ENCODE results near the gene JOSD1. TPM values are rescaled to one million over a fixed set of nuclear protein-coding genes. Genes with fewer than 3 reads are reported as not detected.

JOSD1 gene
- total and polyA plus RNA-seq, 2 donors (not counting 1 experiment from before 2014, with no cell fraction given) = 40.5 to 59.1 TPM

- DNase-seq (ENCODE audit: low read depth in 2 of 2) = no peak
- Histone ChIP-seq H3K79me2 (ENCODE audit: control insufficient read depth, insufficient read depth, low read length) (peaks cover 17% of the 10 kb centered on the region), H3K9me3 (ENCODE audit: control insufficient read depth, insufficient read depth, low read depth, low read length) (no peaks in the 10 kb centered on the region), H3K9ac (ENCODE audit: insufficient read depth, low read length) (no peak overlapping the region), H3K36me3 (ENCODE audit: control insufficient read depth, insufficient read depth, low read length) (peaks cover 26% of the 10 kb centered on the region), H4K20me1 (ENCODE audit: control insufficient read depth, extremely low read depth, insufficient read depth, low read length) (no peaks in the 10 kb centered on the region), H2AFZ (ENCODE audit: low read length) (no peak overlapping the region), H3K4me2 (ENCODE audit: extremely low read depth, insufficient read depth, low read length) (no peak overlapping the region), H3K4me3 (replicated peaks in 1 of 4; ENCODE audit: control extremely low read depth in 1 of 4, insufficient read depth in 1 of 4, low read depth in 3 of 4, low read length in 4 of 4) (no peak overlapping the region), H3K27ac (ENCODE audit: insufficient read depth, low read length) (no peak overlapping the region), H3K4me1 (ENCODE audit: control insufficient read depth, extremely low read depth, insufficient read depth, low read length) (no peaks in the 10 kb centered on the region), H3K27me3 (ENCODE audit: control insufficient read depth, insufficient read depth, low read length) (no peaks in the 10 kb centered on the region)
- TF ChIP-seq EZH2 (IDR thresholded peaks at IDR 0.05; ENCODE audit: low read length, missing control alignments) (no peak), CTCF (conservative IDR thresholded peaks at IDR 0.05 in 1 of 2, IDR thresholded peaks at IDR 0.05 in 1 of 2; ENCODE audit: low read depth in 1 of 2, low read length in 2 of 2) (no peak)
These were observed 11.1 kb downstream of the JOSD1 start for GRCh38 chr22:38689651-38690050.

- DNase-seq (ENCODE audit: low read depth in 2 of 2) = no peak
- H2AFZ ChIP-seq (ENCODE audit: low read length) = no peak overlapping the region
- no peak overlapping the region for H3K9ac ChIP-seq (ENCODE audit: insufficient read depth, low read length)
- H4K20me1 ChIP-seq (ENCODE audit: control insufficient read depth, extremely low read depth, insufficient read depth, low read length) = no peaks in the 10 kb centered on the region
- H3K27ac ChIP-seq (ENCODE audit: insufficient read depth, low read length) = no peak overlapping the region
- peaks cover 12% of the 10 kb centered on the region for H3K79me2 ChIP-seq (ENCODE audit: control insufficient read depth, insufficient read depth, low read length)
- H3K9me3 ChIP-seq (ENCODE audit: control insufficient read depth, insufficient read depth, low read depth, low read length) = no peaks in the 10 kb centered on the region
- peaks cover 3% of the 10 kb centered on the region for H3K4me1 ChIP-seq (ENCODE audit: control insufficient read depth, extremely low read depth, insufficient read depth, low read length)
- H3K4me2 ChIP-seq (ENCODE audit: extremely low read depth, insufficient read depth, low read length) = no peak overlapping the region
- TF ChIP-seq CTCF (conservative IDR thresholded peaks at IDR 0.05 in 1 of 2, IDR thresholded peaks at IDR 0.05 in 1 of 2; ENCODE audit: low read depth in 1 of 2, low read length in 2 of 2) = no peak
- H3K27me3 ChIP-seq (ENCODE audit: control insufficient read depth, insufficient read depth, low read length) = no peaks in the 10 kb centered on the region
- H3K4me3 ChIP-seq (replicated peaks in 1 of 4; ENCODE audit: control extremely low read depth in 1 of 4, insufficient read depth in 1 of 4, low read depth in 3 of 4, low read length in 4 of 4) = no peak overlapping the region
- peaks cover 26% of the 10 kb centered on the region for H3K36me3 ChIP-seq (ENCODE audit: control insufficient read depth, insufficient read depth, low read length)
These were observed 15.0 kb downstream of the JOSD1 start for GRCh38 chr22:38685761-38686160.

- Histone ChIP-seq H3K4me2 (ENCODE audit: extremely low read depth, insufficient read depth, low read length) (no peak overlapping the region), H3K79me2 (ENCODE audit: control insufficient read depth, insufficient read depth, low read length) (peaks cover 12% of the 10 kb centered on the region), H3K27me3 (ENCODE audit: control insufficient read depth, insufficient read depth, low read length) (no peaks in the 10 kb centered on the region), H3K9ac (ENCODE audit: insufficient read depth, low read length) (no peak overlapping the region), H3K27ac (ENCODE audit: insufficient read depth, low read length) (no peak overlapping the region), H4K20me1 (ENCODE audit: control insufficient read depth, extremely low read depth, insufficient read depth, low read length) (no peaks in the 10 kb centered on the region), H3K4me3 (replicated peaks in 1 of 4; ENCODE audit: control extremely low read depth in 1 of 4, insufficient read depth in 1 of 4, low read depth in 3 of 4, low read length in 4 of 4) (no peak overlapping the region), H3K36me3 (ENCODE audit: control insufficient read depth, insufficient read depth, low read length) (peaks cover 26% of the 10 kb centered on the region), H3K4me1 (ENCODE audit: control insufficient read depth, extremely low read depth, insufficient read depth, low read length) (peaks cover 3% of the 10 kb centered on the region), H3K9me3 (ENCODE audit: control insufficient read depth, insufficient read depth, low read depth, low read length) (no peaks in the 10 kb centered on the region), H2AFZ (ENCODE audit: low read length) (no peak overlapping the region)
- DNase-seq (ENCODE audit: low read depth in 2 of 2) = no peak
- no peak for TF ChIP-seq EZH2 (IDR thresholded peaks at IDR 0.05; ENCODE audit: low read length, missing control alignments)
- no peak for TF ChIP-seq CTCF (conservative IDR thresholded peaks at IDR 0.05 in 1 of 2, IDR thresholded peaks at IDR 0.05 in 1 of 2; ENCODE audit: low read depth in 1 of 2, low read length in 2 of 2)
These were observed 15.8 kb downstream of the JOSD1 start for GRCh38 chr22:38684895-38685294.
